LoVo (cell line): ENCODE data around the gene SERINC4.
"Not testable (repeated sequence)": the region's sequence is repeated elsewhere in the genome, so short reads cannot be mapped to it uniquely, and the experiment has no call there.

Source experiments
- DNase-seq: peaks from one replicate; pipeline ENCODE4 v3.0.0-alpha.2; 2016; ENCODE audit warnings: low spot score

SERINC4 gene

DNA sequence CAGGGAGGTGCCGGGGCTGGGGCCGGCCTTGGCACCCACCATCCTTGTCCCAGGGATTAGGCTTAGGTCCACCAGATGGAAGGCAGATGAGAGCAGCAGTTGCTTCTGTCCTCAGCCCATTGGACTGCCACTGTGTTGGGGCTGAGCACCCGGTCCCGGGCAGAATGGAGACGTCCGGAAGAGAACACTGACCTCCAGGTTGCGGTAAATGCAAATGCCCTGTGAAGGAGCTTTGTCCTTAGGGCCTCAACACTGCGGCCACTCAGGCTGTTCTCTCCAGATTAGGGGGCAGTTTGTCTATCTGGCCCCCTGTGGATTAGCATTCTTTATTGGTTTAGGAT is at the start of gene SERINC4:
SERINC4 (minus strand) TSS at position 276 of the 341 bp plus-strand sequence; CDS start at position 42, 234 bp downstream.
- DNase-seq = no peak

DNA sequence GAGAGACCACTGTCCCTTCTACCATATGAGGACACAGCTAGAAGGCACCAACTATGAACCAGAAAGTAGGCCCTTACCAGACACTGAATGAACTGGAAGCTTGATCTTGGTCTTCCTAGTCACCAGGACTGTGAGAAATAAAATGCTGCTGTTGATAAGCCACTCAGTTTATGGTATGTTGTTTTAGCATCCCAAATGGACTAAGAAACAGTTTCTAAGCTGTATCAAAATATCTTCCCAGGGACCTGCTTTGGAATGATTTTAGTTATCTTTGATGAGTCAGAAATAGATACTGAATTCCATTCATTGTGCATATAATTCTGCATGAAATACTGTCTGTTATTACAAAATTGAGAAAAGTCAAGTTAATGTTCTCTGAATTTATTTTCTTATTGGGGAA is 45.4 kb upstream of the SERINC4 start:
- DNase-seq = no peak

DNA sequence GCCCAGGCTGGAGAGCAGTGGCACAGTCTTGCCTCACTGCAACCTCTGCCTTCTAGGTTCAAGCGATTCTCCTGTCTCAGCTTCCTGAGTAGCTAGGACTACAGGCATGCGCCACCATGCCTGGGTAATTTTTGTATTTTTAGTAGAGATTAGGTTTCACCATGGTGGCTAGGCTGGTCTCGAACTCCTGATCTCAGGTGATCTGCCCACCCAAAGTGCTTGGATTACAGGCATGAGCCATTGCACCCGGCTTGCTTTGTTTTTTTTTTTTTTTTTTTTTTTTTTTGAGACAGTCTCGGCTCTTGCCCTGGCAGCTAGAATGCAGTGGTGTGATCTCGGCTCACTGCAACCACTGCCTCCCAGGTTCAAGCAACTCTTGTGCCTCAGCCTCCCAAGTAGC is 32.5 kb upstream of the SERINC4 start:
- DNase-seq = not testable (repeated sequence)

DNA sequence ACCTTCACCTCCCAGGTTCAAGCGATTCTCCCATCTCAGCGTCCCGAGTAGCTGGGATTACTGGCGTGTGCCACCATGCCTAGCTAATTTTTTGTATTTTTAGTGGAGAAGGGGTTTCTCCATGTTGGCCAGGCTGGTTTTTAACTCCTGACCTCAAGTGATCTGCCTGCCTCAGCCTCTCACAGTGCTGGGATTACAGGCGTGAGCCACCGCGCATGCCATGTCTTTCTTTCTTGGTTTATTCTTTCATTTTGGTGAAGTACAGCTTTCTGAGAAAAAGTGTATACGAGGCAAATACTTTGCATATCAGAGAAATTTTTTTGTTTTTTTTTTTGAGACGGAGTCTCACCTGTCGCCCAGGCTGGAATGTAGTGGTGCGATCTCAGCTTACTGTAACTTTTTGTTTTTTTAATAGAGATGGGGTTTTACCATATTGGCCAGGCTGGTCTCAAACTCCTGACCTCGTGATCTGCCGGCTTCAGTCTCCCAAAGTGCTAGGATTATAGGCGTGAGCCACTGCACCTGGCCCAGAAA is 31.6 kb upstream of the SERINC4 start:
- not testable (repeated sequence) for DNase-seq

DNA sequence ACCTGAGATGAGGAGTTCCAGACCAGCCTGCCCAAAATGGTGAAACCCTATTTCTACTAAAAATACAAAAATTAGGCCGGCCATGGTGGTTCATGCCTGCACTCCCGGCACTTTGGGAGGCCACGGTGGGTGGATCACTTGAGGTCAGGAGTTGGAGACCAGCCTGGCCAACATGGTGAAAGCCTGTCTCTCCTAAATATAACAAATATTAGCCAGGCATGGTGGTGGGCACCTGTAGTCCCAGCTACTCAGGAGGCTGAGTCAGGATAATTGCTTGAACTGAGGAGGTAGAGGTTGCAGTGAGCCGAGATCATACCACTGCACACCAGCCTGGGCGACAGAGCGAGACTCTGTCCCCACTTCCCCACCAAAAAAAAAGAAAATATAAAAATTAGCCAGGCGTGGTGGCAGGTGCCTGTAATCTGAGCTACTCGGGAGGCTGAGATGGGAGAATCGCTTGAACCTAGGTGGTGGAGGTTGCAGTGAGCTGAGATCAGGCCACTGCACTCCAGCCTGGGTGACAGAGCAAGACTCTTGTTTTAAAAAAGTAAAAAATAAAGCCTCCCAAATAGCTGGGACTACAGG is 30.8 kb upstream of the SERINC4 start:
- DNase-seq = not testable (repeated sequence)

DNA sequence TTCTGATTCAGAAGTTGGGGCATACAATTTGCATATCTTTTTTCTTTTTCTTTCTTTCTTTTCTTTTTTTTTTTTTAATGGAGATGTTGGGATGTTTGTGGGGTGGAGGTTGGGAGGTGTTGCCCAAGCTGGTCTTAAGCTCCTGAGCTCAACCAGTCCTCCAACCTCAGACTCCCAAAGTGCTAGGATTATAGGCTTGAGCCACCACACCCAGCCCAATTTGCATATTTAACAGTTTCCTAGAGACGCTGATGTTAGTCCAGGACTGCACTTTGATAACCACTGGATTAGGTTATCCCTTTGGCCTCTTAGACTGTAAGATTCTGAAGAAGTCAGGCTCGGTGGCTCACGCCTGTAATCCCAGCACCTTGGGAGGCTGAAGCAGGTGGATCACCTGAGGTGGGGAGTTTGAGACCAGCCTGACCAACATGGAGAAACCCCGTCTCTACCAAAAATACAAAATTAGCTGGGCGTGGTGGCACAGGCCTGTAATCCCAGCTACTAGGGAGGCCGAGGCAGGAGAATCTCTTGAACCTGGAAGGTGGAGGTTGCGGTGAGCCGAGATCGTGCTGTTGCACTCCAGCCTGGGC is 30.0 kb upstream of the SERINC4 start:
- DNase-seq = not testable (repeated sequence)

DNA sequence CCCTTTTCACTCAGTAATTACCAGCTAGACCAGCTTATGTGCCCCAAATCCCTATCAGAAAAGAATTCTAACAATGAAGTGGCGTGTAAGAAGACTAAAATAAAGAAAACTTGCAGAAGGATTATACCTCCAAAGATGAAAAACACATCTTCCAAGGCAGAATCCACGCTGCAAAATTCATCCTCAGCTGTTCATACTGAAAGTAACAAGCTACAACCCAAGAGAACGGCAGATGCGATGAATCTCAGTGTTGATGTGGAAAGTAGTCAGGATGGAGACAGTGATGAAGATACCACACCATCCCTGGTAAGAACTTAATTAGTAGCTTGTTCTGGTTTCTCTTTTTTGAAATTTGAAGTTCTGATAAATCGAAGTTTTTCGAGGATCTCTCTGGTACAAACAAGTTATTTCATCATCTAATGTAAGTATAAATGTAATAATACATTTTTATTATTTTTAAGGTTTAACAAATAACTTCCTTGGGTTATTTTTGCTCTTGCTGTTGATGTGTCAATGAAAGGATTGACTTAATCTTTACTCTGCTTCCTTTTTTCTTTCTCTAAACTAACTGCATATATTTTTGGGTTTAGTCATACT is 28.1 kb upstream of the SERINC4 start:
- no peak for DNase-seq

DNA sequence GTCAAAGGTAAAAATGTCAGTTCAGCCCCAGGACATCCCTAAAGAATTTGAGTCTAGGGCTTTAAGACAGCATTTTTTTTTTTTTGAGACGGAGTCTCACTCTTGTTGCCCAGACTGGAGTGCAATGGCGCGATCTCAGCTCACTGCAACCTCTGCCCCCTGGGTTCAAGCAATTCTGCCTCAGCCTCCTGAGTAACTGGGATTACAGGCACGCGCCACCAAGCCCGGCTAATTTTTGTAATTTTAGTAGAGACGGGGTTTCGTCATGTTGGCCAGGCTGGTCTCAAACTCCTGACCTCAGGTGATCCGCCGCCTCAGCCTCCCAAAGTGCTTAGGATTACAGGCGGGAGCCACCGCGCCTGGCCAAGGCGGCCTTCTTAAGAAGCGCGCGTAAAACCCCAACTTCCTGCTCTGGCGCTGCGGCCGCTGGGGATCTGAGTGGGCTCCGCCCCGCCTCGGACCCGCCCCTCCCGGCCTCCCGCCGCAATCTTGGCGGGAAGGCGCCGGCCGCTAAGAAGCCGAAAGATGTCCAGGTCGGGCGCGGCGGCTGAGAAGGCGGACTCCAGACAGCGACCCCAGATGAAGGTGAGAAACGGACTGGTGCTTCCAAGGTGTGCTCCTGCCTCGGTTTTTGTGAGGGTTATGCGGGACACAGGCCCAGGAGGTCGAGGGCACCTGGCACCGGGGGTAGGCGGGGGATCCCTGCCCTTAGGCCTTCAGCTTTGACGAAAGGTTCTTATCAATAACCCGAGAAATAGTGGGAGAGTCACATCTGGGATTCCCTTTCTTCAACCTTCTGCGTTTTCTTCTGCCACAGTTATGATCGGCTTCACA is 26.7 kb upstream of the SERINC4 start, which contains the start of gene WDR76:
WDR76 (plus strand) TSS at position 495 of the 834 bp plus-strand sequence; CDS start at position 526, 31 bp downstream.
- DNase-seq = peak; percentile 90

DNA sequence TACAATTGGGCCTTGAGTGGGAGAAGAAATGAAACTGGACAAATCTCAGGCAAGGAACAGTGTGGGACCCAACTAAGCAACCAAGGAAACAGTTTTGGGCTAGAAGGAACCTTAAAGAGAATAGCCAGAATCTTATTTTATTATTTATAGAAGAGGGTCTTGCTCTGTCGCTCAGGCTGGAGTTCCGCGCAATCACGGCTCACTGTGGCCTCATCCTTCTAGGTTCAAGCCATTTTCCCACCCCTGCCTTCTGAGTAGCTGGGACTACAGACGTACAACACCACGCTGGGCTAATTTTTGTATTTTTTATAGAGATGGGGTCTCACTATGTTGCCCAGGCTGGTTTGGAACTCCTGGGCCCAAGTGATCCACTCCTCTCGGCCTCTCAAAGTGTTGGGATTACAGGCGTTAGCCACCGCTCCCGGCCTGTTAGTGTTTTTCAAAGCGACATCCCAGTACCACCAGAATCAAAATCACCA is 26.0 kb upstream of the SERINC4 start:
- DNase-seq = no peak

DNA sequence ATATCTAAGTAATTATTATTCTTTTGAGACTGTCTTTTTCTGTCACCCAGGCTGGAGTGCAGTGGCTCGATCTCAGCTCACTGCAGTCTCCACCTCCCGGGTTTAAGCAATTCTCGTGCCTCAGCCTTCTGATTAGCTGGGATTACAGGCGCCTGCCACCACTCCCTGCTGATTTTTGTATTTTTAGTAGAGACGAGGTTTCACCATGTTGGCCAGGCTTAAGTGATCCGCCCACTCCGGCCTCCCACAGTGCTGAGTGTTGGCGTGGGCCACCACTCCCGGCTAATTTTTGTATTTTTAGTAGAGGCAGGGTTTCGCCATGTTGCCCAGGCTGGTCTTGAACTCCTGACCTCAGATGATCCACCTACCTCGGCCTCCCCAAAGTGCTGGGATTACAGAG is 25.3 kb upstream of the SERINC4 start:
- DNase-seq = not testable (repeated sequence)

DNA sequence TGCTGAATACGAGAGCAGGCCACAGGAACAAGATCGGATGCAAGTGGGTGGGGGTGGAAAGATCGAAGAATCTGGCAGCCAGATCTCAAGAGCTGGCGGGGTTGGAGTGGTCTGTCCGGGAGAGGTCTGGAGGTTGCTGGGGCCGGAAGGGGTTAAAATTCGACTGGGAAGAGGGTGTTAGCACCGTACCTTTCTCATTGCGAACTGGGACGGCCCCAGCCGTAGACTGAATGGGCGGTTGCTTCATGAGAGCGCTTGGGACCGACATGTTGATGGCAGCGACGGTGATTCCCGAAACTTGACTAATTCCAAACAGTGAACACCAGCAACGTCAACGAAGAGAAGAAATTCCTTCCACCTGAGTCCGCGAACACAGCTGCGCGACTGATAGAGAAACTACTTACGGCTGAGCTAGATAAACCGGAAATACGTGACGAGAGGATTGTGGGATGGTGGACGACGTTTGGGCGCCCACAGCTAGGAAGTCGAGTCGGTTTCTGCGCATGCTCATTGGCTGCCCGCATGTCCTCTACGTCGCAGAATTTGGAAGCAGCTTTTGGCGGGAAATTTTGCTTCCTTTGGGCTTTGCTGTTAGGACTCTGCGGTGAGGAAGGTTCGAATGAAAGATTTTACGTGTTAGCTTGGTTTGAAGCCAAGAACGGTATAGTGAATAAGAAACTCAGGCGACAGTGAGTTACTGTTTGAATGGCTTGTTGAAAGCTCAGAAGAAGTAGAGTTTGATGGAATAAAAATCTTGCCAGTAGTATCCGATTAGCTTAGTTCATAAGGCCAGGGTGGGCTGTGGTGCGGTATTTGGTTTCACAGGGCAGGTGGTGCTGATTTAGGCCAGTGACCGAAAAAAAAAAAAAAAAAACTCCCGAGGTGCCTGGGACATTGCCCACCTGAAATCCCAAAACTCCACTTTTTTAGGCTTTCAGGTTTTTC is 24.6 kb upstream of the SERINC4 start, which contains the start of gene MFAP1:
MFAP1 (minus strand) TSS at position 389 of the 945 bp plus-strand sequence; CDS start at position 268, 121 bp downstream.
- DNase-seq = peak; percentile 99

DNA sequence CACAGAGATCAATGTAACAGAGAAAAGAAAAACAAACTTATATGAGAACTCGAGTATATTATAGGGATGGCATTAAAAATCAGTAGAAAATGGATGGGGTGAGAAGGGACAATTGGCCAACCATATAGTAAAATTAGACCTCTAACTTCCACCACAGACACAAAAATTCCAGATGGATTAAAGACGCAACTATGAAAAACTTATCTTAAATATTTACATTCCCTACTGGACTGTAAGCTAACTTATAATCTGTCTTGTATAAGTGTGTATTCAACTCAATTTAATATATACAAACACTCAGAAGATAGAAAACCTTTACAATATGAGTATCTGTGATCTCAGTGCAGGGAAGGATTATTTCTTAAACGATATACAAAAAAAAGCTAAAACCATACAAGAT is 21.5 kb upstream of the SERINC4 start:
- DNase-seq = no peak

DNA sequence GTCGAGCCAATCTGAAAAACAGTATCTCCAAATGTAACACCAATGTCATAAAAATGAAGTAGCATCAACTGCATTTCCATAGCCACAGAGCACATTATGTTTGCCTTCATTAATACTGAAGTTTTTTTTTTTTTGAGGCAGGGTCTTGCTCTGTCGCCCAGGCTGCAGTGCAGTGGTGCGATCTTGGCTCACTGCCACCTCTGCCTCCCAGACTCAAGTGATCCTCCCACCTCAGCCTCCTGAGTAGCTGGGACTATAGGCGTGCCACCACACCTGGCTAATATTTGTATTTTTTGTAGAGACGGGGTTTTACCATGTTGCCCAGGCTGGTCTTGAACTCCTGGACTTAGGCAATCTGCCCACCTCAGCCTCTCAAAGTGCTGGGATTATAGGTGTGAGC is 15.0 kb upstream of the SERINC4 start:
- DNase-seq = not testable (repeated sequence)

DNA sequence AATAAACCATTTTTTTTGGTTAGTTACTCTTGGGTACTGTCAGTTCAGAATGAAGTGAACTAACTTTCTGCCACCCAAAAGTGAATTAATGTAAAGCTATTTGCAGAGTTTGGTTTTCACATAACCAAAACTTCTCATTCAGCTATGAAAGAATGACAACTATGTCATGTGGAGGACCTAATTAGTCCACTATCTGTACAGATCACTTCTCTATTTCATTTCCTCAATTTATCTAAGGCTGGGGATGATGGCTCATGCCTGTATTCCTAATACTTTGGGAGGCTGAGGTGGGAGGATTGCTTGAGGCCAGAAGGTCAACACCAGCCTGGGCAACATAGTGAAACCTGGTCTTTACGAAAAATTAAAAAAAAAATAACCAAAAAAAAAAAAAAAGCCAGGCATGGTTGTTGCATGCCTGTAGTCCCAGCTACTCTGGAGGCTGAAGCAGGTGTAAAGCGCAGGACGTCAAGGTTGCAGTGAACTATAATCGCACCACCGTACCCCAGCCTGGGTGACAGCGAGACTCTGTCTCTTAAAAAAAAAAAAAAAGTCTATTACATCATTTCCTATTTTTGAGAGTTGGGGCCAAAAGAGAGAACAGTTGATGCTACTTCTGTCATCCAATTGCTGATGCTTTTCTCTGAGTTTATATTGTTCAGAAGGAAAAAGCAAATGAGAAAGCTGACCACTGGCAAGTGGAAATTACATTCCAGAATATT is 9.1 kb upstream of the SERINC4 start:
- DNase-seq = no peak

DNA sequence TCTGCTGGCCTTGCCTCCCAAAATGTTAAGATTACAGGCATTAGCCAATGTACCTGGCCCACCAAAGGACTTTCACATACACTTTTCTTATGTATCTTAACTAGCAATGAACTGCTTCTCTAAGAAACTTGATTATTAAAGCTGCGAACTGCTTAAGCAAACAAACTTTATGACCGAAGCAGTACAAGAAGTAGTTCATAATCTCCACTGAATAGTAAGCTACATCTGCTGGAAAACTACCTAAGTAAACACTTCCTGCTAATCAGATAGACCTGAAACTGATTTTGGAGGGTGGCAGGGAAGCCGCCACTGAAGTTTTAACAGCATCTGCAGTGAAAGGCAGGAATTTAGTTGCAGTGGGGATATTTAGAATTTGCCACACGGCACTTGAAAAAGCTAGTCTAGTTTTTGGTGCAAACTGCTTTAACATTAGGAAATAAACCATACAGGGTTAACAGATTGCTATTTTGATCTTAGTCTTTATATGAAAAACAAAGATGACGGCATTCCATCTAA is 8.5 kb upstream of the SERINC4 start:
- no peak for DNase-seq

DNA sequence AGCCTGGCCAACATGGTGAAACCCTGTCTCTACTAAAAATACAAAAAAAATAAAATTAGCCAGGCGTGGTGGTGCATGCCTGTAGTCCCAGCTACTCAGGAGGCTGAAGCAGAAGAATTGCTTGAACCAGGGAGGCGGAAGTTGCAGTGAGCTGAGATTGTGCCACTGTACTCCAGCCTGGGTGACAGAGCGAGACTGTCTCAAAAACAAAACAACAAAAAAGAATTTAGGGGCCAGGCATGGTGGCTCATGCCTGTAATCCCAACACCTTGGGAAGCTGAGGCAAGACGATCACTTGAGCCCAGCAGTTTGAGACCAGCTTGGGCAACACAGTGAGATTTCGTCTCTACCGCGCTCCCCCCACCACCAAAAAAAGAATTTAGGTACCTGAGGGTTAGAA is 2.7 kb upstream of the SERINC4 start:
- not testable (repeated sequence) for DNase-seq

DNA sequence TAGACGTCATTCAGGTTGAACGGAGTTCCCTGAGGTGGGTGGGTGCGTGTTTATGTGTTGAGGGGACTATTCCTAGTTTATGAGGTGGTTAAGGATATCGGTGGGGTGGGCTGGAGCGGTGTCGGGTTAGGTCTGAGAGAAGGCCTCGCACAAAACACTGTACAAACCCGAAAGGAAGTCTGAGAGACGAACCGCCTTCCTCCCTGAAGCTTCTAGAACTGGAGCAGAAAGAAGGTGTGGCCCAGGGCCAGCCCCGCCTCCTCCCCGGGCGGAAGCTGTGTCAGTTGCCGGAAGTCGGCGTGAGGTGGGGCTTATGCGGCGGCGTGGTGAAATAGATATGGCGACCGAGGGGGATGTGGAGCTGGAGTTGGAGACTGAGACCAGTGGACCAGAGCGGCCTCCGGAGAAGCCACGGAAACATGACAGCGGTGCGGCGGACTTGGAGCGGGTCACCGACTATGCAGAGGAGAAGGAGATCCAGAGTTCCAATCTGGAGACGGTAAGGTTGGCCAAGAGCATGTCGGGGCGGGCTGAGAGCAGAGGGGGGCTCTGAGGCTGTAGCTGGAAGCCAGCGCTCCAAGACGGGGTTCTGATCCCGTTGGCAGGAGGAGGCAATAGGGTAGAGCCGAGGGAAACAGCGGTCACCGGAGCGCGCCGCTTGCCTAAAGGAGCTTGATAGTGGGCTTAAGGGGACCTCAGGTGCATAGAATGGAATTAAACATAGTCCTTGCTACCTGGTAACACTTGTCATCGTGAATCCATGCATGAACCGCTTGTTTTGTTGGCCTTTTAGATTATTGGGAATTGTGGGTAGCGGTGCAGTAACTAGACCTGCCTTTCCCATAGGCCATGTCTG is 494 bp upstream of the SERINC4 start, which contains the start of gene HYPK:
HYPK (plus strand) TSS at position 314 of the 856 bp plus-strand sequence; CDS start at position 338, 24 bp downstream.
- peak; percentile 88 for DNase-seq

DNA sequence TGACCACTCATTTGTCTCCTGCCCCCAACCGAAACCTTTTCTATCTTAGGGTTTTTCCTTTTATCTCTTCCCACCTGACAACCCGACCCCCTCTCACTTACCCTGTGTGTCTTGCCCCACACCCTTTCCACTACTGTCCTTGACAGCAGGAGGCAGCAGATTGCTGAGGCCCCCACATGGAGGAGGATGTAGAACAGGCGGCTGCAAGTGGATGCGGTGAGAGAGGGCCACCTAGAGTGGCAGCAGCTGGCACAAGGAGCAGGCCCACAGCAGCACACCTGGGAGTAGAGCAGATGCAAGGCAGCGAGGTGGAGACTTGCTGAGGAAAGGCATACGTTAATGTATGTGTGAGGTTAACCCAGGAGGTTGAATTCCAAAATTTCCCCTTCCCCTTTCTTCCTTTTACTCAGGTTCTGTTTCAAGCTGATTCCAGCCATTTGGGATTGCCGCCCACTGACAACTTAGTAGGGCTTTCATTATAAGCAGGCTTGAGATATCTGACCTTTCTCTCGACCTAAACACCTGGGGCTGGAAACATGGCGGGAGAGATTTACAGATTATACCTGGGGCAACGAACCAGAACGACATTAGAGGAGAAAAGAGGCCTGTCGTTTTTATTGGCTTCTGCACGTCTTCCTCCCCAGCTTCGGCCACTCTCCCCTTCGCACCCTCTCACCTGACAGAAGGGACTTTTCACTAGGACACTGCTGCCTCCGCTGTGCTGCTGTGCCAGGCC is 643 bp downstream of the SERINC4 start:
- DNase-seq = no peak
